Dedifferentiated amniotic fluid mesenchymal stem cell (primary cell): ENCODE results near the gene HIVEP1.

ENCODE experiments used
- DNase-seq: peaks from one replicate; pipeline ENCODE4 v3.0.0-alpha.2; 2016; ENCODE audit errors: extremely low spot score

The HIVEP1 gene

DNA sequence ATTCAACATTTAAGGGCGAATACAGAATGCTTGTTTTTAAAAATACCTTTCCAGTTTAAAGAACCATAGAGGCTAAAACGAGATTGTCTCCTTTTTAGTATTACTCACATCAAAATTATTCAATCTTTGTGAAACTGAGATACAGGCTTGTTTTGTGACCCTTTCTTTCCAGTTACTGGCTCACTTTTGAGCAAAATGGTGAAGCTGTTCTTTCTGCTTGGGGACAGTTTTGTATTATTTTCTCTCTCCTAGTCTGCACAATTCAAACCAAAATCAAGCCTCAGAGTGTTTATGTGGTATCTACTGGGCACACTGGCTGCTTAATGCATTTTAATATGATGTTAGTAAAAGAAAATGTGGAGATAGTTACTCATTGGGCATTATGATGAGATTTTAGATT is 36.5 kb downstream of the HIVEP1 start:
- DNase-seq = no peak

DNA sequence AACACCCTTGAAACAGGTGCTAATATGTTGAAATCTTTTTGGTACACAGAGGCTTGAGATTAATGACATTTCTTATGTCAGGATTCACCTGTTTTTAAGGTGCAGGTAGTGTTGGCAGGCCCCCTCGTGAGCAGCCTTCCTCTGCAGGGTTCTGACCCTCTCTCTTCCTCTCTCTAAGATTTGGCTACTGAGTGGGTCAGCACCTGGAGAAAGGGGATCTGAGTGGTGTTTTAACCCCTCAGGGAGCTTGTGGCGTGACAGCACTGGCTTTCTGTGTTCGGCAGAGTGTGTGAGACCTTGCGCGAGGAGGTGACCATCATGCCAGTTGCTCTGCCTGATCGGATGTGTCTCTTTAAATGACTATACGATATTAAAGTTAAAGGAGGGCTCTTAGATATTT is 37.1 kb downstream of the HIVEP1 start:
- DNase-seq = no peak

DNA sequence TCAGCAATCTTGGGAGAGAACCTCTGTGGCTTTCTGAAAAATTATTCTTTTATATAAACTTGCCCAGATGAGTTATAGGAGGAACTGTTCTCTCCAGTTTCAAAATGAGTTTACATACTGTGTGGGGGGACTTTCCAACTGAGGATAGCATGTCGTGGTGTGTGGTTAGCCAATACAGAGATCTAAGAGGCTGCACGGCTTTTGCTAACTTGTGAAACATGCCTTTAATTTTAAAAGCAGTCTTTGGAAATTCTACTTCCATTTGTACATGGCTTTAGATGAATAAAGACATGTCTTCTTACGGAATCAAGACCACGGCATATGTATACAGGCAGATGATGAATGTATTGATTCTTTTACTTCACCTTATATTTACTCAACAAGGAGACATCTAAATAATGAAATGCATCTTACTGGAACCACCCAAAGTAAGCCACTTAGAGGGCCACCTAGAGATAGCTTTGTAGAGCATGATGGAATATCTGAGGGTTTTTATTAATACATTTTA is 39.8 kb downstream of the HIVEP1 start:
- no peak for DNase-seq

DNA sequence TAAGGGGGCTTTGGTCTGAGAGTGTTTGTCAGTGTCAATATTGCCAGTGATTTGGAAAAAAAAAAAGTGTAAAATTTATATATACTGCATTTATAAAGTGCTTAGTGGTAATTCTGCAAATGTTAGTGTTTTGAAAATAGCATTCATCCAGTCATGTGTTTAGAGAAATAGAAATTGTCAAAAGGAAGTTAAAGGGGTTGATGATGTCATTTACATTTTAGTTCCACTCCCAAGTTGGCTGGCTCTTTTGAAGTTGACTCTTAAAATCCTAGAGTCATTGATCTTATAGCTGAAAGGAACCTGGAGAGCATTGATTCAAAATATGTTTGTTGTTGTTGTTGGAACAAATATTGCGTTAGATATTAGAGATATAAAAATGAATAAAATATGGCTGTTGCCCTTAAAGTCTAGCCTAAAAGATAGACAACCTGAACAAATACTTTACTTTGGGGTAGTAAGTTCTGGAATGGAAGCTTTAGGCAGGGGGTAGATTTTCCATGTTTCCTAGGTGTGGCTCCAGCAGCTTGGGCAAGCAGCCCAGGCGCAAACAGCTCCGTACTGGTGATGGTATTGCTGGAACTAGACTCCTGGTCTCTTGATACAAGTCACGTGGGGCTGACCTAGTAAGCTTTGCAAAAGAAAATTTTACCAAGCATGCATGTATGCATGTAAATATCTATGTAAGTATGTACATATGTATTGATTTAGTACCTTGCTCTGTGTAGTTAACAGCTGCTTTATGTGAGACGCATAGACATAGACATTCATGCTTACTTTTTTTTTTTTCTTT is 46.3 kb downstream of the HIVEP1 start:
- no peak for DNase-seq

DNA sequence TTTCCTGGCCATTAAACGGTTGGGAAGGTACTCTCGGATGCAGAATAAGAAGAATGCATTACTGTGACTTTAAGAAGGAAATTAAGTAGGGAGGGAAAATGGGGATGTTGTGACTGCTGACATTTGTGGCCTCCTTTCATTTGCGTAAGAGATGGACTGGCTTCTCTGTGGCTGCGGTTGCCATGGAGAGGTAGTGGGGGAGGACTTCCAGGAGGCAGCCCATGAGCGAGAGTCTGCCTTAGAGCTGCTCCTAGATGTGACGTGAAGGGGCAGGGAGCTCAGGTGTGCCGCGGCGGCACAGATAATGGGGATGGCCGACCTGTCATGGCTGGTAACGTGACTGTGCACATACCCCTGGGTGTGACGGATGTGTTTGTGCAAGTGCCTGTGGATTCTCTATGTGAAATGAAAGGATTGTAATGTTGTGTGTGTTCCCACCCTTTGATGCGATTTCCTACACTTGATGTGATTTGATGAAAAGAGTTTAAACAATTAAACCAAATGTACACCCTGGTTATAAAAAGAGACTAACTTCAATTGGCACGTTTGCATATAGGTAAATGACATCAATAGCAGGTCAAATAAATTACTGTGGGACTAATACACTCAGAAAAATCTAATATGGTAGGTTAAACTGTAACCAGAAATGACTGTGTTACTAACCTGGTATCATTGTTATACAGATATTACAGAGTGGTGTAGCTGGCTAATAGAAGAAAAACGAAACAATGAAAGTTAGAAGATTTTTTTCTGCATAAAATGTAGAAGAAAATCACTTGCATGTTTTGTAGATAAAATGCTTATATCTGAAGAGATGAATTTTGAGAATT is 48.9 kb downstream of the HIVEP1 start:
- no peak for DNase-seq

DNA sequence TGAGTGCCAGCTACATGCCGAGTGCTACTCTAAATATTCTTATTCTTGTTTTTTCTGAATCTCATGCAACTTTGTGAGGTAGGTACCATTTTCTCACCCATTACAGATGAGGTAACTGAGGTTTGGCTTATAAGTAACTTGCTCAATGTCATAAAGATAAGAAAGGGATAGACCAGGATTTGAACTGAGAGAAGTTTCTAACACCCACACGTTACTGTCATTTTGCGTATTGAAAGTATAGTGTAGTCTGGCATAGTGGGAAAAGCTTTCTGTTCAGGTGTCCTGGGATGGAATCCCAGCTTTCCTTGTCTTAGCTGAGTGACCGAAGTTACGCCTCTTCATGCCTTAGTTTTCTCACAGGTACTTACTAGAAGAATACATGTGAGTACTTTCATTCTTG is 50.5 kb downstream of the HIVEP1 start:
- no peak for DNase-seq

DNA sequence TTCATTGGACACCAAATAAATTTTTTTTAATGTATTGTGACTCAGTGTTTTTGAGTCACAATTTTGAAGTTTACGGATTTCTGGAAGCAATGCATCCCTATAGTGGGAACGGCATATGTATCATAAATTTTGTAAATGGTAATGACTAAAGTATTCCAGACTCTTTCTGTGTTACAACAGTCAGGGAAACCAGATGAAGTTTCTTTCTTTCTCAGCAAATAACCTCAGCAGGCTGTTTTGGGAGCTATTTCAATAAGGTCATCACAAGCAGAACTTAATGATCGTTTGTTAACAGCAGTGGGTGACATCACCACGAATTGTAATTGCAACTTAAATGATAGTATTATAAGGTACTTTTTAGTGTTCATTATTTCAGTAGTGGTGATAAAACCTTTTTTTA is 52.0 kb downstream of the HIVEP1 start:
- DNase-seq = no peak

DNA sequence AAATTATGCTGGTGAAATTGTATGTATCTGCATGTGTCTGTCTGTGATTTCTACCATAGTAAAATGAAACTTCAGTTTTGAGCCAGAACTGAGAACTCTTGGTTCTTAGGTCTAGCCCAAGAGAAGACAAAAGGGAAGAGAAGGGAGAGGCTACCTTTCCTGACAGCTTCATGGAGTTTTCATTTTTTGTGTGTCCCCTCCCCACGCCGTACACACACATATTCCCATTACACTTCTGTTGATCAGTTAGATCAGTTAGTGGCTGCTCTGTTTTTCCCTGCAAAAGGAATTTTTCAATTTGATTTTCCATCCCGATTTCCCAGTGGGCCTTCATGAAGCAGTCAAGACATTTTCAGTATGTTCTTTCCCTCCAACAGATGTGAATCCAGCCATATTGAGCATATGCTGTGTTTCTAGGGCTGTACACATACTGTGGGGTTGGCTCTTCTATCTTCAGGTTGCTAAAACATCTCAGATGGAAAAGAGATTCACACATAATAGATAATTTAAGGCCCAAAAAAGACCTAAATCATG is 52.5 kb downstream of the HIVEP1 start:
- DNase-seq = no peak

DNA sequence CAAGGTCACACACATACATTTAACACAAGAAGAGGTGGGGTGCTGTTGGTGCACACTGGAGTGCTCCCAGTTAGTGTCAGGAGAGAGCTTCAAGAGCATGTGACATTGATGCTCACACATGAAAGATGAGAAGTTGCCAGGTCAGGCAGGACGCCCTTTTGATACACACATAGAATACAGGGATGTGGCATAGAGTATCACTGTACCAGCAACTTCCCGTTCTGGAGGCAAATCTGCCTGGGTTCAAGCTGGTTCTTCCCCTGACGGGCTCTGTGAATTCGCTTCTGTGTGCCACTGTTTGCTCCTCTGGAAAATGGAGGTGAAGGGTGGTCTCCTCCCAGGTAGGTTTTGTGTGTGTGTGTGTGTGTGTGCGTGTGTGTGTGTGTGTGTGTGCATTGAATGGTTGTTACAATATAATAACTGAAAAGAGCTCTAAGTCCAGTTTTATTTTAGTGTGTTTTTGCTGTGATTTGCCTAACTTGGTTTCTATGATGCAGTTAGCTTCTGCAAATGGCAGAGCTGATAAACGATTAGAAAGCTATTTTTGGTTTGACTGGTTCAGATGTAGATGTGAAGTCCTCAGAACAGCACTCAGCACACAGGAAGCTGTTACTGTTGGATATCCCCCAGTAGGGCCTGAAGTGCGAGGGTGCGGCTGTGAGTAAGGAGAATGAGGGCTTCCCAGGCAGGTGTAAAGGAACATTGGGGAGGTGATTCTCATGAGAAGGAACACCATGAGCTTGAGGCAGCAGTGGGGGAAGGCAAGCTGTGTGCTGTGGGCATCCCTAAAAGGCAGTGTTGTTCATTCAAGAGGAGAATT is 53.4 kb downstream of the HIVEP1 start:
- DNase-seq = no peak

DNA sequence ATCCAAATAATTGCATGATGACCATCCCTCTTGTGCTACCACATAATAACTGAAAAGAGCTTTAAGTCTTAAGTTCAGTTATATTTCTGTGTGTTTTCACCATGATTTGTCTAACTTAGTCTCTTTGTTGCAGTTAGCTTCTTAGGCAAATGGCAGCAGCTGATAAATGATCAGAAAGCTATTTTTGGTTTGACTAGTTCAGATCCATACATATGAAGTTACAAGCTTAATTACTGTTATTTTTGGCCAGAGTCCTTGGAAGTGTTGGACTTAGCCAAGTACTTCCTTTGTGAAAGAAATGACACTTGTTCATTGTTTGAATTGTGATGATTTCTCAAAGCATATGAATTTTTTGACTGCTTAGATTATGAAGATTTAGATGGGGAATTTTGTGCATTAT is 54.2 kb downstream of the HIVEP1 start:
- DNase-seq = no peak

DNA sequence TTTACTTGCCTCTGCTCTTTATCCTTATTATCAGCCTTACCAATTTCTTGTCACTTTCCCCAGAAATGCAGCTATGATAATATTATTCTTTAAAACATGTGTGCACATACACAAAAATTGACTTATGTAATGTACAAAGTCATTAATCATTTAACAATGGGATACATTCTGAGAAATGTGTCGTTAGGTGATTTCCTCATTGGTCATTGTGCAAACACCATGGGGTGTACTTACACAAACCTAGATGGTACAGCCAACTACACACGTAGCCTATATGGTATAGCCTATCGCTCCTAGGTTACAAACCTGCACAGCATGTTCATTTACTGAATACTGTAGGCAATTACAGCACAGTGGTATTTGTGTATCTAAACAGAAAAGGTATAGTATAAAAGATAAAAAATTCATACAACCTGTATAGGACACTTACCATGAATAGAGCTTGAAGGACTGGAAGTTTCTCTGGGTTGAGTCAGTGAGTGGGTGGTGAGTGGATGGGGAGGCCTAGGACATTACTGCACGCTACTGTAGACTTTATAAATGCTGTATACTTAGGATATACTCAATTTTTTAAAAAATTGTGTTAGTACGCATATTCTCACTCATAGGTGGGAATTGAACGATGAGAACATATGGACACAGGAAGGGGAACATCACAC is 56.9 kb downstream of the HIVEP1 start:
- no peak for DNase-seq

DNA sequence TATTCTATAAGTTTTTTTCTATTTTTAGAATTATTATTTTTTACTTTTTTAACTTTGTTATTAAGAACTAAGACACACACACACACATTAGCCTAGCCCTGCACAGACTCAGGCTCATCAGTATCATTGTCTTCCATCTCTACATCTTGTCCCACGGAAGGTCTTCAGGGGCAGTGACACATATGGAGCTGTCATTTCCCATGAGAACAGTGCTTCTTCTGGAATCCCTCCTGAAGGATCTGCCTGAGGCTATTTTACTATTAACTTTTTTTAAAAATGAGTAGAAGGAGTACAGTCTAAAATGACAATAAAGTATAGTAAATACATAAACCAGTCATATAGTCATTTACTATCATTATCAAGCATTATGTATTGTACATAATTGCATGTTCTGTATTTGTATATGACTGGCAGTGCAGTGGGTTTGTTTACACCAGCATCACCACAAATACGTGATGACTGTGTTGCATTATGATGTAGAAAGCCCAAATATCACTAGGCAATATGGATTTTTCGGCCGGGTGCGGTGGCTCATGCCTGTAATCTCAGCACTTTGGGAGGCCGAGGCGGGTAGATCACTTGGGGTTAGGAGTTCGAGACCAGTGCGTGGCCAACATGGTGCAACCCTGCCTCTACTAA is 57.9 kb downstream of the HIVEP1 start:
- DNase-seq = no peak

DNA sequence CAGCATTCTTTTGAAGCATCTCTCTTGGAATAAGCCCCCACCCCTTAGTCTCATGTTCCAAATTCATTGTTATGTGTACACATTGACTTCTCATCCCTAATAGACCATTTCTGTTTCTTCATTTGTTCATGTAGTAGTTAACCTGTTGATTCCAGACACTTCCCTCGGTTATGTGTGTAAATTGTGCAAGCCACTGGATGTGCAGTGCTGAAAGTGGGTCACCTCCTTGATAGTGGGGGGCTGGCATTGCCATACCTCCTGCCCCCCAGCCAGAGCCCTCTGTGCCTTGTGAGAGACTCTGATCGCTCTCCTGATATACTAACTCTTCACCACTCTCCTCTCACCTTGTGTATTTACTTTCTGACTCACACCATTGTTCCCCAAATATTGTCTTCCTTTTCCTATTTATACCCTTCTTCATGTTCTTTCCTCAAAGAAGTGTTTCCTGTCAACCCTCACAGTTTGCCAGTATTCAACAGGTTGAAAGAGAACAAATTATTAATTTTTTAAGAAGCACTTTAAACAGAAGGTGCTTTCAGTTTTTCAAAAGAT is 59.0 kb downstream of the HIVEP1 start:
- no peak for DNase-seq

DNA sequence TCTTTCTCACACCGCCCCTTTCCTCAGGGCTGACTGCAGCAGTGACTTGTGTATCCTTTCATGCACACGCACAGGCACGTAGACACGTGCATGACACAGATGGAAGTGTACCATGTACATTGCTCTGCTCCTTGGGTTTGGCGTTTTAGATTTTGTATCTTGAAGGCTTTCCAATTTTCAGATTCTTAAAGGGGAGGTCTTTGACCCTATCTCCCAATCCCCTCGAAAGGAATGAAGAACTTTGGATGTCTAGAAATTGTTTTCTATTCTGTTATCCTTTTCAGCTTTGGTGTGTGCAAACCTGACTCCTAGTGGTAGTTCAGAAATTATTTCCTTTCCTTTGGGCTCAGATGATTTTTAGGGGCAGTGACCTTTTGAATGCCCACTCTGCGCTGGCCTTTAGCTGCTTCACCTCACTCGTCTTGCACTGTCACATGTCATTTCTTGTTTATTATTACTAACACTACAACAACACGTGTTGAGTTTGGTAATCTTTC is 63.0 kb downstream of the HIVEP1 start:
- DNase-seq = peak; percentile 23

DNA sequence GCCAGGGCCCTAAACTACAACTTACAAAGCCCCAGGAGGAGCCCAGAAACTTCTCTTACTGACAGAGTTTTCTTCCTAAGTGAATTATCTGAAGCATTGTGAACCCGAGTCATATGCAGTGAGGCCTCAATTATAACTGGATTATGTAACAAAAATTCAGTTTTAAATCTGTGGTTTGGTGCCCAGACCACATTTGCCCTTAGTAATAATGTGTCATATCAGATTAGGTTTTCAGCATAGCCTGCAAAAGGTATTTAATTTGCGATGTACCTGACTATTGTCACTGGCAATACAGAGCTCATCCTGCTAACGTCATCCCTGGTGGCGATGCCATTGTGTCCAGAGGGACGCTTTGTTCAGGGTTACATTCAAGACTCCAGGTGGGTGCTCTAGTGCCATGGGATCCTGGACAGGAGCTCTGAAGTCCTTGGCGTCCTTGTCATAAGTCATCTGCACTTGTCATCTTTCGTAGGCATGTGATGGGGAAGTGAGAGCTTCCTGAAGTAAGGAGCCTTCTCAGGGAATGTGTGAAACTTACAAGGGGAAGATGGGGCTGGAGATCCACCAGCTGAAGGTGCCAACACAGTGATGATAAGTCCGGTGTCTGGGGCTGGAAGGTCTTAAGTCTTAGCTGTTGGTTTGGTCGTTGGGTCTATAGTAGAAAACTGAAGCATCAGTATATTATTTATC is 65.1 kb downstream of the HIVEP1 start:
- no peak for DNase-seq

DNA sequence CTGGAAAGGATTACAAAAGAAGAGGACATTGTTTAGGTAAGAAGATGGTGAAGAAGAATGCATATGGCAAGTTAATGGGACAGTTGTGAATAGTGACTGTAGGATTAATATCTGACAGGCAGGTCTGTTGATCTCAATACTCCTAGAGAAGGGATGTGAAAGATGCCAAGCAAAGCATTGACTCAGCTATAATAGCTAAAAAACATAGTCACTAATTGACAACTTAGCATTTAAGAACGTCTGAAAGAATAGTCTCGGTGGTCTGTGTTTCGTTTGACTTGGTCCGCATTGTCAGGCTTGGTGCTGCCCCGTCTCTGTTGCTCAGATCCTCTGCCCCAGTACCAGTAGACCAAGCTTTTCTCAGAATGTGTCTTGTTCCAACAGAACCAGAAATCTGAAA is 65.9 kb downstream of the HIVEP1 start:
- DNase-seq = no peak

DNA sequence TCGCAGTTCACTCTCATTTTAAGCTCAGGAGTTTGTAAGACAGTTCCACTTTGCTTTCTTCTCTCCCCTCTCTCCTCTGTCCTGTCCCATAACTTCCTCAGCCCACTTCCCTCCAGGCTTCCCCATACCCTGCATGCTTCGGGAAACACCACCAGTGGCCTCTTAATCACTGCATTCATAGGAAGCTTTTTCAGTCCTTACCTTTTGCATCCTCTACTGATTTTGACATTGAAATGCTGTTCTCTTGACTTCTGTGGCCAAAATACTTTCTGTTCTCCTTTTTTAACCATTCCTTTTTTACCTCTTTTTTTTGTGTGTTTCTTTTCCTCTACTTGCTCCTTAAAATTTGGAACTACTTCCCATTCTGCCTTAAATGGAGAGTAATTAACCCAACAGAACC is 69.7 kb downstream of the HIVEP1 start:
- DNase-seq = no peak

DNA sequence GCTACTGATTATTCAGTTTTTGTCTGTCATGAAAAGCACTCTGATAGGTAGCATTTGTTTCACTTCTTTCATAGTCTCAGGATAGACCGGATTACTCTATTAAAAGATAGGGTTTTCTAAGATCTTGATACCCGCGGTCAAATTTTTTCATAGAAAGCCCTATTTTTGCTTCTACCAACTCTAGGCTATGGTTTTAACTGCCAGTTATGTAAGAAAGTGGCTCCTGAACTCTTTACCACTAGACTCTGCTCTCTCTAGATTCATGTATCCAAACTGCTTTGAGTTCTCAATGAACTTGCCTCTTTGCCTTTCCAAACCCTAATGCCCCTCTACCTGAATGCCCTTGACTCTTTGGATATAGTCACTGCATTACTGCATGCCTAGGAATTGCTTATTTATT is 70.3 kb downstream of the HIVEP1 start:
- DNase-seq = no peak

DNA sequence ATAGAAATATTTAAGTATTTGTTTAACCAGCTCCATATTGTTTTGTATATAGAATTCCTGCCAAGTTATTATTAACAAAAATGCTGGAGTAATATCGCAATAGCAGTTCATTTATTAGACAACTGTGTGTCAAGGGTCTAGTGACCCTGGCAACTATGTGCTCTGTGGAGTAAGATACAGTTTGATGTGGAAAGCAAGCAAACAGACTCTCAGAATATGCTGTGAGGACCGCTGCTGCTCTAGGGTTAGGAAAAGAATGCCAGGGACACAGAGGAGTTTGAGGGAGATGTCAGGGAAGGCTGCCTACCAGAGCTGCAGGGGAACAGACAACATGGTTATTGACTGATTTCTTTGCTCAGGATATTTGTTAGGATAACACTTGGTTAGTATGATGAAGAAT is 71.2 kb downstream of the HIVEP1 start:
- DNase-seq = no peak

DNA sequence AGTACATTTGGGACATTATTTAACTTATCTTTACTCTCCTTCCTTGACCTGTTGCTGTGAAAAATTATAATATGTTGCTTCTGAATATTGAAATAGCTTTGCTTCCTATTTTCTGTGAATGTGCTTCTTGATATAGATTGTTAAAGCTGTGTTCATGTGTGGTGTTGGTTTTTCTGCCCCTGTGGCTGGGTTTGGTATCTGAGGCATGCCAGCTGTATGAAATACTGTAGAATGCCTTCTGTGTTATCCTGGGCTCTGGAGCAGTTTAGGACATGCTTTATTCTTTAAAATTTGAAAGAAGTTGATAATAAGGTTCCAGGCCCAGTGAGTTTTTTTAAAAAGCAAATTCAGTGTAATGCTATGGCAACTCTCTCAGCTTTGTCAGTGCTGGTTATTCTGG is 71.7 kb downstream of the HIVEP1 start:
- DNase-seq = peak; percentile 22
